B cell (primary cell): ENCODE data around the gene ERVV-1. TPM values are rescaled to one million over a fixed set of nuclear protein-coding genes. Genes with fewer than 3 reads are reported as not detected.

Experiments
- ATAC-seq: fragments of 200-7000 bp; cut with Tn5 transposase; one replicate; pipeline ENCODE4 v1.10.0; 2021; ENCODE audit warnings: low read depth, mild to moderate bottlenecking, moderate number of reproducible peaks, moderate library complexity
- CTCF ChIA-PET: fragments of 350-600 bp; sonication (Branson Sonifier 250); formaldehyde crosslinking; loops from one replicate; lab custom pipeline; 2021; ENCODE audit warnings: antibody characterized with exemption, inconsistent platforms; lab: Charles Lee
- POLR2A ChIA-PET: fragments of 350-600 bp; sonication (Branson Sonifier 250); formaldehyde crosslinking; loops from one replicate; lab custom pipeline; 2021; ENCODE audit warnings: antibody characterized with exemption; lab: Charles Lee
- DNase-seq: peaks from one replicate; pipeline ENCODE4 v3.0.0; 2013
- H2AFZ ChIP-seq: 2 replicates; pipeline ENCODE4 v1.6.1; 2012; ENCODE audit warnings: mild to moderate bottlenecking, low read depth, low read length; ENCODE audit not compliant: insufficient read depth, poor library complexity, severe bottlenecking
- H3K27ac ChIP-seq, 2 donors: 1 replicate in 1 of 2; 2 replicates in 1 of 2; pipeline ENCODE4 v1.5.1; 2012 to 2013; ENCODE audit warnings: low read length in 2 of 2, mild to moderate bottlenecking in 2 of 2, moderate library complexity in 1 of 2
- H3K27me3 ChIP-seq, 4 experiments: fragments of 200-600 bp in 1 of 4; sonication (generic) in 1 of 4; replicated peaks in 1 of 4; 1 replicate in 2 of 4; 2 replicates in 2 of 4; pipeline versions ENCODE4 v1.6.1 to v1.7.0; 2013 to 2016; ENCODE audit warnings: low read length in 3 of 4, mild to moderate bottlenecking in 2 of 4, mixed read lengths in 1 of 4, moderate library complexity in 1 of 4; ENCODE audit not compliant: insufficient read depth in 4 of 4, control insufficient read depth in 3 of 4; ENCODE audit errors: control extremely low read depth in 1 of 4
- H3K36me3 ChIP-seq, 2 experiments: replicated peaks in 1 of 2; 1 replicate in 1 of 2; 2 replicates in 1 of 2; pipeline versions ENCODE4 v1.6.1 to v1.7.1; 2013; ENCODE audit warnings: low read length in 1 of 2; ENCODE audit not compliant: insufficient read depth in 2 of 2, control insufficient read depth in 1 of 2; ENCODE audit errors: control extremely low read depth in 1 of 2, extremely low read depth in 1 of 2
- H3K4me1 ChIP-seq, 2 donors: fragments of 200-600 bp in 1 of 2; sonication (generic) in 1 of 2; 1 replicate in 1 of 2; 2 replicates in 1 of 2; pipeline versions ENCODE4 v1.5.1 to v1.6.1; 2013 to 2017; ENCODE audit warnings: low read length in 2 of 2; ENCODE audit not compliant: control insufficient read depth in 2 of 2, insufficient read depth in 2 of 2
- H3K4me2 ChIP-seq: replicated peaks from 2 replicates; pipeline ENCODE3; 2012; ENCODE audit warnings: mild to moderate bottlenecking, low read depth, low read length; ENCODE audit not compliant: poor library complexity, severe bottlenecking
- H3K4me3 ChIP-seq, 5 experiments: fragments of 200-600 bp in 1 of 5; sonication (generic) in 1 of 5; 1 replicate in 3 of 5; 2 replicates in 2 of 5; pipeline versions ENCODE4 v1.5.1 to v1.7.0; 2011 to 2016; ENCODE audit warnings: low read length in 4 of 5, mild to moderate bottlenecking in 4 of 5, low read depth in 2 of 5, control low read depth in 1 of 5, moderate library complexity in 1 of 5; ENCODE audit not compliant: insufficient read depth in 1 of 5; ENCODE audit errors: control extremely low read depth in 1 of 5, extremely low read depth in 1 of 5
- H3K79me2 ChIP-seq: fragments of 200-600 bp; sonication (generic); one replicate; pipeline ENCODE4 v1.6.0; 2016; ENCODE audit warnings: low read length; ENCODE audit not compliant: control insufficient read depth, insufficient read depth
- H3K9ac ChIP-seq: fragments of 200-600 bp; sonication (generic); 2 replicates; pipeline ENCODE4 v1.6.1; 2017; ENCODE audit warnings: mild to moderate bottlenecking, low read length, moderate library complexity
- H3K9me3 ChIP-seq, 3 donors: one replicate each; pipeline versions ENCODE4 v1.6.1 to v1.7.1; 2013; ENCODE audit warnings: low read length in 2 of 3; ENCODE audit not compliant: control insufficient read depth in 2 of 3, insufficient read depth in 1 of 3; ENCODE audit errors: control extremely low read depth in 1 of 3
- H4K20me1 ChIP-seq: 2 replicates; pipeline ENCODE4 v1.6.0; 2012; ENCODE audit warnings: mild to moderate bottlenecking, low read length; ENCODE audit not compliant: insufficient read depth, control insufficient read depth, poor library complexity, severe bottlenecking
- H3K27ac Mint-ChIP-seq: one replicate; pipeline ENCODE4 v1.8.0; 2021; ENCODE audit warnings: mixed read lengths
- H3K27me3 Mint-ChIP-seq: one replicate; pipeline ENCODE4 v1.8.0; 2021; ENCODE audit warnings: mixed read lengths
- H3K4me1 Mint-ChIP-seq: one replicate; pipeline ENCODE4 v1.8.0; 2021; ENCODE audit warnings: mixed read lengths
- H3K4me3 Mint-ChIP-seq: one replicate; pipeline ENCODE4 v1.8.0; 2021; ENCODE audit warnings: mixed read lengths
- H3K9me3 Mint-ChIP-seq: one replicate; pipeline ENCODE4 v1.8.0; 2022; ENCODE audit warnings: mixed read lengths; ENCODE audit not compliant: insufficient read depth
- CTCF ChIP-seq: fragments of 200-600 bp; IDR thresholded peaks from one replicate; pipeline ENCODE4 v1.8.0; 2022; ENCODE audit warnings: antibody characterized with exemption, mild to moderate bottlenecking
- EZH2 ChIP-seq: IDR thresholded peaks from 2 replicates; pipeline ENCODE4 v1.6.1; 2012; ENCODE audit warnings: borderline replicate concordance, low read depth, mild to moderate bottlenecking, moderate library complexity, low read length; ENCODE audit not compliant: insufficient read depth, poor library complexity, severe bottlenecking
- WGBS: methylation state at CpG from one replicate; pipeline ENCODE4 v1.1.5; 2013; ENCODE audit warnings: missing lambda C conversion rate; ENCODE audit not compliant: insufficient coverage; 5-methylcytosine and 5-hydroxymethylcytosine counted together
- intact Hi-C: fragments of 100-400 bp; cut with micrococcal nuclease; formaldehyde crosslinking; loops from one replicate; pipeline ENCODE4 v1.10.0; 2022
- polyA plus RNA-seq: library from polyadenylated mRNA; depleted of rRNA; stranded (reverse); fragments of >200 nt; gene quantifications from 2 replicates; pipeline ENCODE4 v1.2.3, GENCODE V29; 2012
- total RNA-seq, 2 donors: library from RNA; stranded (reverse); fragments of 120-200 nt in 1 of 2; gene quantifications; 1 replicate in 1 of 2; 2 replicates in 1 of 2; pipeline versions ENCODE4 v1.2.3 to v1.2.4, GENCODE V29; 2013 to 2022

Gene ERVV-1
- total and polyA plus RNA-seq, 2 donors (not counting 1 experiment from before 2014, with no cell fraction given): 0.49 TPM; not detected in 1

GRCh38 chr19:53010494-53010893, 3.2 kb upstream of the ERVV-1 start:
- H3K27ac ChIP-seq: no peak overlapping the region
- Mint-ChIP-seq H3K9me3 (peaks cover 2% of the 10 kb centered on the region), H3K27ac (no peak overlapping the region), H3K4me3 (no peak overlapping the region), H3K4me1 (no peaks in the 10 kb centered on the region), H3K27me3 (no peaks in the 10 kb centered on the region)
- WGBS: 53% methylated on average over 8 of the region's 9 CpGs
- no peak overlapping the region for H3K9ac ChIP-seq
- no peaks in the 10 kb centered on the region for H4K20me1 ChIP-seq
- H3K4me1 ChIP-seq: no peaks in the 10 kb centered on the region
- H3K79me2 ChIP-seq: no peaks in the 10 kb centered on the region
- intact Hi-C loops: no loop called here
- ATAC-seq (no peak), DNase-seq (no peak)
- peaks cover 0 to 4% (median 0%) of the 10 kb centered on the region in 4 experiments for H3K27me3 ChIP-seq
- H2AFZ ChIP-seq: no peak overlapping the region
- ChIA-PET CTCF (interaction anchor here (1.5 kb wide), 1 partner anchor 17 kb away, joined by 3 read pairs; no protein-coding TSS in a partner anchor), POLR2A (no interaction called here)
- peaks cover 0 to 33% (median 1%) of the 10 kb centered on the region in 3 donors for H3K9me3 ChIP-seq
- TF ChIP-seq CTCF (no peak), EZH2 (no peak)
- no peak overlapping the region for H3K4me3 ChIP-seq
- no peak overlapping the region for H3K4me2 ChIP-seq
- H3K36me3 ChIP-seq: no peaks in the 10 kb centered on the region

GRCh38 chr19:53012006-53012405, 1.7 kb upstream of the ERVV-1 start:
- H3K9me3 ChIP-seq: peaks cover 0 to 44% (median 1%) of the 10 kb centered on the region in 3 donors
- no peak overlapping the region for H3K27ac ChIP-seq
- no peak overlapping the region for H3K9ac ChIP-seq
- no peaks in the 10 kb centered on the region for H3K36me3 ChIP-seq
- H3K79me2 ChIP-seq: no peaks in the 10 kb centered on the region
- H4K20me1 ChIP-seq: no peaks in the 10 kb centered on the region
- no peaks in the 10 kb centered on the region for H3K4me1 ChIP-seq
- intact Hi-C loops: no loop called here
- Mint-ChIP-seq H3K4me1 (no peaks in the 10 kb centered on the region), H3K9me3 (peaks cover 2% of the 10 kb centered on the region), H3K4me3 (no peak overlapping the region), H3K27me3 (no peaks in the 10 kb centered on the region), H3K27ac (no peak overlapping the region)
- DNase-seq: no peak
- no peak overlapping the region for H3K4me3 ChIP-seq
- no peak overlapping the region for H3K4me2 ChIP-seq
- TF ChIP-seq EZH2: no peak
- no peak for TF ChIP-seq CTCF
- ChIA-PET POLR2A (no interaction called here), CTCF (interaction anchor here (0.7 kb wide), 1 partner anchor 402 kb away, joined by 3 read pairs; no protein-coding TSS in a partner anchor)
- peaks cover 0 to 4% (median 0%) of the 10 kb centered on the region in 4 experiments for H3K27me3 ChIP-seq
- no peak overlapping the region for H2AFZ ChIP-seq
- WGBS: 68% methylated on average over 2 of the region's 6 CpGs
- no peak for ATAC-seq
